ENCODE measurements around the gene HHAT. TPM values are rescaled to one million over a fixed set of nuclear protein-coding genes. Genes with fewer than 3 reads are reported as not detected.

Gene HHAT
- total and polyA plus RNA-seq, 9 of the 15 experiments (the other 6 are each of a cell fraction or from before 2014, with no cell fraction given), result 0.07 to 0.16 (median 0.13) TPM; not detected in 1

DNA sequence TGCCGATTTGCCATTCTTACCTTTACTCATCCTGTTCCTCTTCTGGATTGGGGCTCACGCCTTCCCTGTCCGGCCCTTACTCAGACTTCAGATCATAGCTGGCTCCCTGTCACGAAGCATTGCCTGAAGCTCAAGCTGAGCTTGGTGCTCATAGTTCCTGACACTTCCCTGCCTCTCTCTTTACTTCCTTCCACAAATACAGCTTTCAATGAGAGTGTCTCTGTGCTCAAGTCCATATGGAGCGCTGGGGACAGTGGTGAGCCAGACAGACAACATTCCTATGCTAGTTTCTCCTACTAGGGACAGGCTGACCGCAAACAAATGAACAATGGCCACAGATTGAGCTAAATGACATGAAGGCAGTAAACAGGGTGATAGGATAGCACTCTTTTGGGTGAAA is 38.1 kb downstream of the HHAT start:
- no peak overlapping the region for H3K4me2 ChIP-seq (ENCODE audit: insufficient read depth, low read length)
- no peak for TF ChIP-seq CEBPB (tag; IDR thresholded peaks at IDR 0.05)
- TF ChIP-seq TCFL5 (CRISPR knock-in tag; conservative IDR thresholded peaks at IDR 0.05), result no peak
- no peak for TF ChIP-seq FOXA3 (CRISPR knock-in tag; conservative IDR thresholded peaks at IDR 0.05 in 1 of 2, IDR thresholded peaks at IDR 0.05 in 1 of 2)
- no peak for TF ChIP-seq CBX8 (IDR thresholded peaks at IDR 0.05; ENCODE audit: borderline replicate concordance, extremely low read depth, low read depth, low read length, poor library complexity, severe bottlenecking)
- no peak for TF ChIP-seq BRF2 (IDR thresholded peaks at IDR 0.05; ENCODE audit: borderline replicate concordance, insufficient read depth, insufficient read length)
- no peak for TF ChIP-seq ZBTB9 (CRISPR knock-in tag; IDR thresholded peaks at IDR 0.05)
- TF ChIP-seq ZNF354B (CRISPR knock-in tag; IDR thresholded peaks at IDR 0.05), result no peak
- TF ChIP-seq NUFIP1 (IDR thresholded peaks at IDR 0.05; ENCODE audit: partially characterized antibody), result no peak
- TF ChIP-seq, protein P1, sequence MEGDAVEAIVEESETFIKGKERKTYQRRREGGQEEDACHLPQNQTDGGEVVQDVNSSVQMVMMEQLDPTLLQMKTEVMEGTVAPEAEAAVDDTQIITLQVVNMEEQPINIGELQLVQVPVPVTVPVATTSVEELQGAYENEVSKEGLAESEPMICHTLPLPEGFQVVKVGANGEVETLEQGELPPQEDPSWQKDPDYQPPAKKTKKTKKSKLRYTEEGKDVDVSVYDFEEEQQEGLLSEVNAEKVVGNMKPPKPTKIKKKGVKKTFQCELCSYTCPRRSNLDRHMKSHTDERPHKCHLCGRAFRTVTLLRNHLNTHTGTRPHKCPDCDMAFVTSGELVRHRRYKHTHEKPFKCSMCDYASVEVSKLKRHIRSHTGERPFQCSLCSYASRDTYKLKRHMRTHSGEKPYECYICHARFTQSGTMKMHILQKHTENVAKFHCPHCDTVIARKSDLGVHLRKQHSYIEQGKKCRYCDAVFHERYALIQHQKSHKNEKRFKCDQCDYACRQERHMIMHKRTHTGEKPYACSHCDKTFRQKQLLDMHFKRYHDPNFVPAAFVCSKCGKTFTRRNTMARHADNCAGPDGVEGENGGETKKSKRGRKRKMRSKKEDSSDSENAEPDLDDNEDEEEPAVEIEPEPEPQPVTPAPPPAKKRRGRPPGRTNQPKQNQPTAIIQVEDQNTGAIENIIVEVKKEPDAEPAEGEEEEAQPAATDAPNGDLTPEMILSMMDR (IDR thresholded peaks at IDR 0.05 in 2 of 3, conservative IDR thresholded peaks at IDR 0.05 in 1 of 3; ENCODE audit: insufficient read depth in 2 of 3, low read depth in 1 of 3, low read length in 3 of 3), result no peak
- no peak for TF ChIP-seq ZNF212 (CRISPR knock-in tag; IDR thresholded peaks at IDR 0.05)
- no peak for TF ChIP-seq HES1 (IDR thresholded peaks at IDR 0.05; ENCODE audit: low read depth)
- TF ChIP-seq, protein P2, sequence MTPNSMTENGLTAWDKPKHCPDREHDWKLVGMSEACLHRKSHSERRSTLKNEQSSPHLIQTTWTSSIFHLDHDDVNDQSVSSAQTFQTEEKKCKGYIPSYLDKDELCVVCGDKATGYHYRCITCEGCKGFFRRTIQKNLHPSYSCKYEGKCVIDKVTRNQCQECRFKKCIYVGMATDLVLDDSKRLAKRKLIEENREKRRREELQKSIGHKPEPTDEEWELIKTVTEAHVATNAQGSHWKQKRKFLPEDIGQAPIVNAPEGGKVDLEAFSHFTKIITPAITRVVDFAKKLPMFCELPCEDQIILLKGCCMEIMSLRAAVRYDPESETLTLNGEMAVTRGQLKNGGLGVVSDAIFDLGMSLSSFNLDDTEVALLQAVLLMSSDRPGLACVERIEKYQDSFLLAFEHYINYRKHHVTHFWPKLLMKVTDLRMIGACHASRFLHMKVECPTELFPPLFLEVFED (CRISPR knock-in tag; conservative IDR thresholded peaks at IDR 0.05), result no peak
- TF ChIP-seq SREBF1 (IDR thresholded peaks at IDR 0.05; ENCODE audit: borderline replicate concordance, low read depth, low read length), result no peak
- no peak for TF ChIP-seq BRCA1 (IDR thresholded peaks at IDR 0.05)
- no peak for TF ChIP-seq BRCA1 (CRISPR knock-in tag; IDR thresholded peaks at IDR 0.05)

More for the DNA sequence above, 38.1 kb downstream of the HHAT start:
- ChIA-PET CTCF (ENCODE audit: low intra/inter-chr PET ratio) (no interaction called here), POLR2A (interaction anchor here (0.7 to 0.8 kb wide), 2 partner anchors 133 to 246 kb away, joined by 4 to 5 read pairs; no protein-coding TSS in a partner anchor)
- Histone ChIP-seq H2AFZ (ENCODE audit: low read depth, low read length) (no peak overlapping the region), H4K20me1 (replicated peaks; ENCODE audit: control insufficient read depth, insufficient read depth, low read length) (no peaks in the 10 kb centered on the region; the same call in 1 of the 2 replicates), H3K27me3 (ENCODE audit: control insufficient read depth in 2 of 2, insufficient read depth in 2 of 2, low read length in 2 of 2) (peaks cover 0 to 4% of the 10 kb centered on the region in 2 experiments; a peak in 1 of 5 replicates), H3K36me3 (ENCODE audit: control insufficient read depth, insufficient read depth, low read length) (no peaks in the 10 kb centered on the region), H3K9me1 (ENCODE audit: control insufficient read depth, insufficient read depth, low read length) (no peaks in the 10 kb centered on the region), H3K27ac (ENCODE audit: extremely low read depth, low read depth, low read length) (no peak overlapping the region), H3K4me3 (no peak overlapping the region), H3K79me2 (ENCODE audit: control insufficient read depth, insufficient read depth, low read length) (no peaks in the 10 kb centered on the region), H3K4me1 (replicated peaks in 1 of 2; ENCODE audit: control insufficient read depth in 2 of 2, insufficient read depth in 2 of 2, low read length in 2 of 2) (no peaks in the 10 kb centered on the region), H3K9me3 (replicated peaks; ENCODE audit: control insufficient read depth, insufficient read depth, low read depth, low read length) (no peaks in the 10 kb centered on the region), H3K9ac (ENCODE audit: insufficient read depth in 1 of 2, low read depth in 2 of 2, low read length in 2 of 2) (no peak overlapping the region)
- intact Hi-C loops (cut with micrococcal nuclease), result no loop called here
- FAIRE-seq (no peak), DNase-seq (ENCODE audit: extremely low read depth in 1 of 4, low spot score in 3 of 4) (no peak), ATAC-seq (no peak)
- no TSS peak for BruUV-seq (replicated peaks)
- in situ Hi-C loops (cut with MboI), result no loop called here
- WGBS (ENCODE audit: insufficient coverage, low coverage, missing lambda C conversion rate), result 0% methylated on average over 6 of the region's 6 CpGs
